Measurements from ENCODE around the gene TAPBP. TPM values are rescaled to one million over a fixed set of nuclear protein-coding genes. Genes with fewer than 3 reads are reported as not detected.
"Not testable (repeated sequence)": the region's sequence is repeated elsewhere in the genome, so short reads cannot be mapped to it uniquely, and the experiment has no call there.

TAPBP gene
- total RNA-seq (217 TPM), polyA plus RNA-seq (ENCODE audit: insufficient read depth, low read depth, low replicate concordance) (53.5 TPM)
- long read RNA-seq, donor 1, transcript TAPBP-234 (8 exons, 3,759 nt) = major isoform, 6 of 15 reads
- long read RNA-seq, donor 1, partial matches to known transcripts = 6 of 15 reads
- long read RNA-seq, donor 1, other reads (novel, unspliced or antisense) = 0 of 15 reads
- long read RNA-seq, donor 2, partial matches to known transcripts = 7 of 12 reads
- long read RNA-seq, donor 2, other reads (novel, unspliced or antisense) = 0 of 12 reads
- long read RNA-seq, donor 3, transcript TAPBP-234 (8 exons, 3,759 nt) = major isoform, 5 of 14 reads
- long read RNA-seq, donor 3, partial matches to known transcripts = 5 of 14 reads
- long read RNA-seq, donor 3, other reads (novel, unspliced or antisense) = 0 of 14 reads
- long read RNA-seq, donor 4, transcript TAPBP-234 (8 exons, 3,759 nt) = major isoform, 5 of 13 reads
- long read RNA-seq, donor 4, partial matches to known transcripts = 5 of 13 reads
- long read RNA-seq, donor 4, other reads (novel, unspliced or antisense) = 0 of 13 reads
- long read RNA-seq, donor 5 = 0 reads
- long read RNA-seq, donor 6 = 0 reads
- long read RNA-seq, donor 7, transcript TAPBP-234 (8 exons, 3,759 nt) = major isoform, 11 of 83 reads
- long read RNA-seq, donor 7, partial matches to known transcripts = 9 of 83 reads
- long read RNA-seq, donor 7, other reads (novel, unspliced or antisense) = 63 of 83 reads
- long read RNA-seq, donor 8, partial matches to known transcripts = 13 of 19 reads
- long read RNA-seq, donor 8, other reads (novel, unspliced or antisense) = 0 of 19 reads
- long read RNA-seq, donor 9, partial matches to known transcripts = 0 of 3 reads
- long read RNA-seq, donor 9, other reads (novel, unspliced or antisense) = 0 of 3 reads
- long read RNA-seq, donor 10, transcript TAPBP-240 (4 exons, 2,202 nt) = major isoform, 6 of 38 reads
- long read RNA-seq, donor 10, partial matches to known transcripts = 26 of 38 reads
- long read RNA-seq, donor 10, other reads (novel, unspliced or antisense) = 0 of 38 reads

DNA sequence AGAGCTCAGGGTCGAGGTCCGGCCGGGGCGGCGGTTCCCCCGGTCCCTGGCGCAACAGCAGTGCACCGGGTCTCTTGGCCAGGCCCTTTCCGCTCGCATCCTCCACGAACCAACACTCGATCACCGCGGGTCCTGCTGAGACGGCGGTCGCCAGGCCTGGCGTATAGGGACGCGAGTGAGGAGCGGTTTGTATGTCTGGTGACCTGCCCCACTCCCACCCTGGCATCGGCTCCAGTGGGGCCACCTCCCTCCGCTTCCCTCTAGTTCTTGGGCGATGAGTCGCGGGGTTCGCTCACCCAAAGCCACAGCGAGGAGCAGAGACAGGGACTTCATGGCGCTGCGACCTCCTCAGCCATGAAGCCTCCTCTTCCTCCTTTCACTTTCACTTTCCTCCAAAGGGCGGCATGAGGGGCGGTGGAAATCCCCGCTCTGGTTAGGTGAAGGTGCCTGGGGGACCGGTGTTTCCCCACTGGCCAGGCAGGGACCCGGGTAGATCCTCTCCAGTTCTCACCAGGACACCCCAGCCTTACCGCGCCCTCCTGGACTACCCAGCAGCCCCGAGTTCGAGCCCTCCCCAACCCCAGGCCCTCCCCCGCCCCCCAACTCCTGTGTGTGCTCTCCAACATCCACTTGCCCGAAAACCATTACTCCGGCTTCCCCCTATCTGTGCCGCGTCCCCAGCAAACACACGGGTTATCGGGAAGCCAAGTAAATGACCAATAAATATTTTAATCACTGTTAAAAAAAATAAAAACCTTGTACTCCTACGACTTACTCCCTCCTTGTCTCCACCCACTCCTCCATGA is at the start of gene TAPBP:
TAPBP (minus strand) TSS at position 370 of the 806 bp plus-strand sequence; CDS start at position 333, 37 bp downstream.
- Histone ChIP-seq H3K4me3 (ENCODE audit: low read length in 3 of 3) (peak within 1 kb of the TSS; percentile 70 to 96 (median 90)), H3K27me3 (ENCODE audit: control insufficient read depth, insufficient read depth, low read length) (no peaks in the 10 kb centered on the region), H3K27ac (ENCODE audit: low read depth in 2 of 2, low read length in 2 of 2) (peak within 1 kb of the TSS; percentile 93 to 98), H3K9ac (ENCODE audit: low read length in 3 of 3) (peak within 1 kb of the TSS; percentile 69 to 94 (median 93)), H3K4me1 (ENCODE audit: control insufficient read depth in 2 of 3, insufficient read depth in 2 of 3, low read depth in 1 of 3, low read length in 3 of 3) (peaks cover 0 to 33% (median 9%) of the 10 kb centered on the region in 3 donors), H3K36me3 (ENCODE audit: control insufficient read depth in 2 of 3, insufficient read depth in 3 of 3, low read length in 3 of 3) (peaks cover 0 to 1% (median 0%) of the 10 kb centered on the region in 3 donors), H3K9me3 (ENCODE audit: control insufficient read depth in 2 of 3, insufficient read depth in 1 of 3, low read length in 3 of 3) (no peaks in the 10 kb centered on the region)
- TF ChIP-seq, protein P1, sequence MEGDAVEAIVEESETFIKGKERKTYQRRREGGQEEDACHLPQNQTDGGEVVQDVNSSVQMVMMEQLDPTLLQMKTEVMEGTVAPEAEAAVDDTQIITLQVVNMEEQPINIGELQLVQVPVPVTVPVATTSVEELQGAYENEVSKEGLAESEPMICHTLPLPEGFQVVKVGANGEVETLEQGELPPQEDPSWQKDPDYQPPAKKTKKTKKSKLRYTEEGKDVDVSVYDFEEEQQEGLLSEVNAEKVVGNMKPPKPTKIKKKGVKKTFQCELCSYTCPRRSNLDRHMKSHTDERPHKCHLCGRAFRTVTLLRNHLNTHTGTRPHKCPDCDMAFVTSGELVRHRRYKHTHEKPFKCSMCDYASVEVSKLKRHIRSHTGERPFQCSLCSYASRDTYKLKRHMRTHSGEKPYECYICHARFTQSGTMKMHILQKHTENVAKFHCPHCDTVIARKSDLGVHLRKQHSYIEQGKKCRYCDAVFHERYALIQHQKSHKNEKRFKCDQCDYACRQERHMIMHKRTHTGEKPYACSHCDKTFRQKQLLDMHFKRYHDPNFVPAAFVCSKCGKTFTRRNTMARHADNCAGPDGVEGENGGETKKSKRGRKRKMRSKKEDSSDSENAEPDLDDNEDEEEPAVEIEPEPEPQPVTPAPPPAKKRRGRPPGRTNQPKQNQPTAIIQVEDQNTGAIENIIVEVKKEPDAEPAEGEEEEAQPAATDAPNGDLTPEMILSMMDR (IDR thresholded peaks at IDR 0.05; ENCODE audit: borderline replicate concordance, extremely low read depth, insufficient read depth) = no peak
- intact Hi-C loops (cut with DNase I) = no loop called here
- DNase-seq = peak; percentile 57 to 87 (median 79)
- no peak for FAIRE-seq

DNA sequence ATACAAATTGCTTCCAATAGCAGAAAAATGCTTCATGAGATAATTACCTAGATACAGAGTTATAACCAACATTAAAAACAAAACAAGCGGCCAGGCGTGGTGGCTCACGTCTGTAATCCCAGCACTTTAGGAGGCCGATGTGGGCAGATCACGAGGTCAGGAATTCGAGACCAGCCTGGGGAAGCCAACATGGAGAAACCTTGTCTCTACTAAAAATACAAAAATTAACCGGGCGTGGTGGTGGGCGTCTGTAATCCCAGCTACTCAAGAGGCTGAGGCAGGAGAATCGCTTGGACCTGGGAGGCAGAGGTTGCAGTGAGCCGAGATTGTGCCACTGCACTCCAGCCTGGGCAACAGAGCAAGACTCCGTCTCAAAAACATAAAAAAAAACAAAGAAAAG is 49.6 kb upstream of the TAPBP start:
- H3K4me1 ChIP-seq (ENCODE audit: control insufficient read depth in 2 of 3, insufficient read depth in 2 of 3, low read depth in 1 of 3, low read length in 3 of 3); H3K4me3 ChIP-seq (ENCODE audit: low read length in 3 of 3); H3K9me3 ChIP-seq (ENCODE audit: control insufficient read depth in 2 of 3, insufficient read depth in 1 of 3, low read length in 3 of 3); H3K9ac ChIP-seq (ENCODE audit: low read length in 3 of 3); DNase-seq; H3K27me3 ChIP-seq (ENCODE audit: control insufficient read depth, insufficient read depth, low read length); H3K27ac ChIP-seq (ENCODE audit: low read depth in 2 of 2, low read length in 2 of 2); H3K36me3 ChIP-seq (ENCODE audit: control insufficient read depth in 2 of 3, insufficient read depth in 3 of 3, low read length in 3 of 3); intact Hi-C loops (cut with DNase I); FAIRE-seq: not testable (repeated sequence)

DNA sequence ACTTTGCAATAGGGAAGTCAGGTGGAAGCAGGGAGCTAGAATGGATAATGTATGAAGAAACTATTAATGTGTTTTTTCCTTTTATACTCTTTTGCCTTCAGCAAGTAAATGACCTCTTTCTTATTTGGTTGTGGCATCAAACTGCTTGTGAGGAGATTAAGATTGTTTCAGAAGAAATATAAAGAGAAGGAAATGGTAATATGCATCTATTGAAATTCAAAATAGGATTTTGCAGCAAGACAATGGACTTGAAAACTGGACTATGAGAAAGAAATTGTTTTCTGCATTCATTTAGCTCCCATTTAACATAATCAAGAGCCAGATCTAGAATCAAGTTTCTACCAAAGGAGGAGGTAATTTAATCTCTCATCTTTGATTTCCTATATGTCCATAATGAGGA is 45.5 kb upstream of the TAPBP start:
- no peak for FAIRE-seq
- Histone ChIP-seq H3K27ac (ENCODE audit: low read depth in 2 of 2, low read length in 2 of 2) (no peak overlapping the region), H3K4me1 (ENCODE audit: control insufficient read depth in 2 of 3, insufficient read depth in 2 of 3, low read depth in 1 of 3, low read length in 3 of 3) (no peaks in the 10 kb centered on the region), H3K9me3 (ENCODE audit: control insufficient read depth in 2 of 3, insufficient read depth in 1 of 3, low read length in 3 of 3) (no peaks in the 10 kb centered on the region), H3K36me3 (ENCODE audit: control insufficient read depth in 2 of 3, insufficient read depth in 3 of 3, low read length in 3 of 3) (no peaks in the 10 kb centered on the region), H3K4me3 (ENCODE audit: low read length in 3 of 3) (no peak overlapping the region), H3K9ac (ENCODE audit: low read length in 3 of 3) (no peak overlapping the region), H3K27me3 (ENCODE audit: control insufficient read depth, insufficient read depth, low read length) (no peaks in the 10 kb centered on the region)
- intact Hi-C loops (cut with DNase I) = no loop called here
- DNase-seq = no peak
- TF ChIP-seq, protein P1 (IDR thresholded peaks at IDR 0.05; ENCODE audit: borderline replicate concordance, extremely low read depth, insufficient read depth) = no peak

DNA sequence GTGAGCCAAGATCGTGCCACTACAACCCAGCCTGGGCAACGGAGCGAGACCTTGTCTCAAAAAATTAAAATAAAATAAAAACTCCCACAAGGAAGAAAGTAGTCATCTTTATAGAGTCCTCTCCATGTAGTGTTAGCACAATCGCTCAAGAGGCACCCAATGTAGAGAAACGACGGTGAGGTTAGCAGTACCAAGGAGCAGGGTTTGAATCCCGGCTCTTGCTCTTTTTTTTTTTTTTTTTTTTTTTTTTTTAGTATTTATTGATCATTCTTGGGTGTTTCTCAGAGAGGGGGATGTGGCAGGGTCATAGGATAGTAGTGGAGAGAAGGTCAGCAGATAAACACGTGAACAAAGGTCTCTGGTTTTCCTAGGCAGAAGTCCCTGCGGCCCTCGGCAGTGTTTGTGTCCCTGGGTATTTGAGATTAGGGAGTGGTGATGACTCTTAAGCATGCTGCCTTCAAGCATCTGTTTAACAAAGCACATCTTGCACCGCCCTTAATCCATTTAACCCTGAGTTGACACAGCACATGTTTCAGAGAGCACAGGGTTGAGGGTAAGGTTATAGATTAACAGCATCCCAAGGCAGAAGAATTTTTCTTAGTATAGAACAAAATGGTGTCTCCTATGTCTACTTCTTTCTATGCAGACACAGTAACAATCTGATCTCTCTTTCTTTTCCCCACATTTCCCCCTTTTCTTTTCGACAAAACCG is 43.4 kb upstream of the TAPBP start:
- intact Hi-C loops (cut with DNase I); H3K4me1 ChIP-seq (ENCODE audit: control insufficient read depth in 2 of 3, insufficient read depth in 2 of 3, low read depth in 1 of 3, low read length in 3 of 3); H3K4me3 ChIP-seq (ENCODE audit: low read length in 3 of 3); H3K27ac ChIP-seq (ENCODE audit: low read depth in 2 of 2, low read length in 2 of 2); FAIRE-seq; H3K27me3 ChIP-seq (ENCODE audit: control insufficient read depth, insufficient read depth, low read length); H3K9me3 ChIP-seq (ENCODE audit: control insufficient read depth in 2 of 3, insufficient read depth in 1 of 3, low read length in 3 of 3); DNase-seq; H3K36me3 ChIP-seq (ENCODE audit: control insufficient read depth in 2 of 3, insufficient read depth in 3 of 3, low read length in 3 of 3); H3K9ac ChIP-seq (ENCODE audit: low read length in 3 of 3): not testable (repeated sequence)
